Measurements from ENCODE around the gene ZFP42.

ZFP42 gene

DNA sequence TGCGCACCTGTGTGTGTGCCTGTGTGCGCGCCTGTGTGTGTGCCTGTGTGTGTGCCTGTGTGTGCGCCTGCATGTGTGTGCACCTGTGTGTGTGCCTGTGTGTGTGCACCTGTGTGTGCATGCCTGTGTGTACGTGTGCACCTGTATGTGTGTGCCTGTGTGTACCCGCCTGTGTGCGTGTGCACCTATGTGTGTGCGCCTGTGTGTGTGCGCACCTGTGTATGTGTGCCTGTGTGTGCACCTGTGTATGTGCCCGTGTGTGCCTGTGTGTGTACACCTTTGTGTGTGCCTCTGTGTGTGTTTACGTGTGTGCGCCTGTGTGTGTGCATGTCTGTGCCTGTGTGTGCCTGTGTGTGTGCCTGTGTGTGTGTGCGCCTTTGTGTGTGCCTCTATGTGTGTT is 33.5 kb downstream of the ZFP42 start:
- no peaks in the 10 kb centered on the region for H3K36me3 ChIP-seq

DNA sequence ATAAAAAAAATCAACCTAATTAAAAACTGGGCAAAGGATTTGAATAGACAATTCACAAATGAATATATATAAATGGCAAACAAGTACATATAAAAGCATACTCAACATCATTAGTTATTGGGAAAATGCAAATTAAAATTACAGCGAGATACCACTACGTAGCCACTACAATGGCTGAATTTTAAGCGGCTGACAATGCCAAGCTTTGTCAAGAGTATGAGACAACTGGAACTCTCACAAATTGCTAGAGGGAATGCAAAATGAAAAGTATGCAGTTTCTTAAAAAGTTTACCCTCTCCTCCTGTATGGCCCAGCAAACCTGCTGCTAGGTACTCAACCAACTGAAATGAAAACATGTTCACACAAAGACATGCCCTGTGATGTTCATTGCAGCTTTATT is 34.8 kb downstream of the ZFP42 start:
- no peak for DNase-seq
- Histone ChIP-seq H3K9me3 (no peaks in the 10 kb centered on the region), H3K4me1 (no peaks in the 10 kb centered on the region), H3K27me3 (no peaks in the 10 kb centered on the region), H3K4me3 (ENCODE audit: low read depth, low read length) (no peak overlapping the region), H3K36me3 (no peaks in the 10 kb centered on the region)
- TF ChIP-seq, protein P1, sequence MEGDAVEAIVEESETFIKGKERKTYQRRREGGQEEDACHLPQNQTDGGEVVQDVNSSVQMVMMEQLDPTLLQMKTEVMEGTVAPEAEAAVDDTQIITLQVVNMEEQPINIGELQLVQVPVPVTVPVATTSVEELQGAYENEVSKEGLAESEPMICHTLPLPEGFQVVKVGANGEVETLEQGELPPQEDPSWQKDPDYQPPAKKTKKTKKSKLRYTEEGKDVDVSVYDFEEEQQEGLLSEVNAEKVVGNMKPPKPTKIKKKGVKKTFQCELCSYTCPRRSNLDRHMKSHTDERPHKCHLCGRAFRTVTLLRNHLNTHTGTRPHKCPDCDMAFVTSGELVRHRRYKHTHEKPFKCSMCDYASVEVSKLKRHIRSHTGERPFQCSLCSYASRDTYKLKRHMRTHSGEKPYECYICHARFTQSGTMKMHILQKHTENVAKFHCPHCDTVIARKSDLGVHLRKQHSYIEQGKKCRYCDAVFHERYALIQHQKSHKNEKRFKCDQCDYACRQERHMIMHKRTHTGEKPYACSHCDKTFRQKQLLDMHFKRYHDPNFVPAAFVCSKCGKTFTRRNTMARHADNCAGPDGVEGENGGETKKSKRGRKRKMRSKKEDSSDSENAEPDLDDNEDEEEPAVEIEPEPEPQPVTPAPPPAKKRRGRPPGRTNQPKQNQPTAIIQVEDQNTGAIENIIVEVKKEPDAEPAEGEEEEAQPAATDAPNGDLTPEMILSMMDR (IDR thresholded peaks at IDR 0.05; ENCODE audit: low read depth, low read length): no peak

More for the DNA sequence above, 33.5 kb downstream of the ZFP42 start:
- H3K4me1 ChIP-seq: no peaks in the 10 kb centered on the region
- DNase-seq: no peak
- no peaks in the 10 kb centered on the region for H3K27me3 ChIP-seq
- no peak overlapping the region for H3K4me3 ChIP-seq (ENCODE audit: low read depth, low read length)
- TF ChIP-seq, protein P1 (IDR thresholded peaks at IDR 0.05; ENCODE audit: low read depth, low read length): no peak
- H3K9me3 ChIP-seq: no peaks in the 10 kb centered on the region

DNA sequence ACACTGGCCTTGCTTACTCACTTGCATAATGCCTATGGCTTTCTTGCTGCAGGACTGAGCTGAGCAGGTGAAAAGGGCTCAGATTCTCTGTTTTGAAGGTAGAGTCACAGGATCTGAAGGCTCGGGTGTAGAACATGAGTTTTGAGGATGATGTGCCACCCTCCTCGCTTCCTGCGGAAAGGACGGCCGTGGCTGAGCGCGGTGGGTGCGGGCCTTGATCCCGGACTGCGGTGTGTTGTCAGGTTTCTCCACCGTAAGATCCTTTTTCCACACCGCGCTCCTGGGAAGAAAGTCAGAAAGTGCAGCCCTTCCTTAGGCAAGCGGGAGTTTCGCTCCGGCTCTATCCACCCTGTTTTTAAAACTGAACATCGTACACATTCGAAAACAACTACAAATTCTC is 36.2 kb downstream of the ZFP42 start:
- Histone ChIP-seq H3K4me1 (no peaks in the 10 kb centered on the region), H3K4me3 (ENCODE audit: low read depth, low read length) (no peak overlapping the region), H3K36me3 (no peaks in the 10 kb centered on the region), H3K9me3 (no peaks in the 10 kb centered on the region), H3K27me3 (no peaks in the 10 kb centered on the region)
- DNase-seq: no peak
- TF ChIP-seq, protein P1 (IDR thresholded peaks at IDR 0.05; ENCODE audit: low read depth, low read length): no peak

DNA sequence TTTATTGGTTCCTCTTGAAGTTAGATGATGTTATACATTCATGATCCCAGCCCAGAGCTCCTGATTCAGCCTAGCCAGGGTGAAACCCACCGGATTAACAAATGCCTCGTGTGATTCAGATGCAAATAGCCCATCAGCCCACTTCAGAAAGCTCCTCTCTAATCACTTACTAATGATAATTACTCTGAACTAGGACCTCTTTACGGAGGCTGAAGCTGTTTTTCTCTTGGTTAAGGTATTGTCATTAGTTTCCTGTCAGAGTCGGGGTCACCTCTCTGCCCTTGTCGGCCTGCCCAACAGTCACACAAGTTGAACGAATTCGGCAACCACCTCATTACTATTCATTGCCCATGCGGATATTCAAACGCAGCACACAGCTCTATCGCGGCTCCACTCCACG is 36.6 kb downstream of the ZFP42 start:
- Histone ChIP-seq H3K9me3 (no peaks in the 10 kb centered on the region), H3K36me3 (no peaks in the 10 kb centered on the region), H3K4me1 (no peaks in the 10 kb centered on the region), H3K4me3 (ENCODE audit: low read depth, low read length) (no peak overlapping the region), H3K27me3 (no peaks in the 10 kb centered on the region)
- TF ChIP-seq, protein P1 (IDR thresholded peaks at IDR 0.05; ENCODE audit: low read depth, low read length): no peak
- no peak for DNase-seq

DNA sequence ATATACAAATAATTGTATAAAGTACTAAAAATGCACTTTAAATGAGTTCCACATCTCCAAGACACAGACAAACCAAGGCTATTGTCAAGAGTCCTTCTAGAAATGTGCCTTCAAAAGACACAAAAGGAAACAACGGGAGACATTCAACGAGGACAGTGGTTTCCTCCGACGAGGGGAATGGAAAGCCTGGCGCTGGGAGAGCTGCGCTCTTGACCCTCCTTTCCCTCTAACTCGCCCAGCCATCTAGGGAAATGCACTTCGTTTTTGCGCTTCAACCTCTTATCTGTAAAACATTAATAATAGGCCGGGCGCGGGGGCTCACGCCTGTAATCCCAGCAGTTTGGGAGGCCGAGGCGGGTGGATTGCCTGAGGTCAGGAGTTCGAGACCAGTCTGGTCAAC is 37.0 kb downstream of the ZFP42 start:
- Histone ChIP-seq H3K4me1 (no peaks in the 10 kb centered on the region), H3K9me3 (no peaks in the 10 kb centered on the region), H3K4me3 (ENCODE audit: low read depth, low read length) (no peak overlapping the region), H3K36me3 (no peaks in the 10 kb centered on the region), H3K27me3 (no peaks in the 10 kb centered on the region)
- no peak for DNase-seq
- TF ChIP-seq, protein P1 (IDR thresholded peaks at IDR 0.05; ENCODE audit: low read depth, low read length): no peak

DNA sequence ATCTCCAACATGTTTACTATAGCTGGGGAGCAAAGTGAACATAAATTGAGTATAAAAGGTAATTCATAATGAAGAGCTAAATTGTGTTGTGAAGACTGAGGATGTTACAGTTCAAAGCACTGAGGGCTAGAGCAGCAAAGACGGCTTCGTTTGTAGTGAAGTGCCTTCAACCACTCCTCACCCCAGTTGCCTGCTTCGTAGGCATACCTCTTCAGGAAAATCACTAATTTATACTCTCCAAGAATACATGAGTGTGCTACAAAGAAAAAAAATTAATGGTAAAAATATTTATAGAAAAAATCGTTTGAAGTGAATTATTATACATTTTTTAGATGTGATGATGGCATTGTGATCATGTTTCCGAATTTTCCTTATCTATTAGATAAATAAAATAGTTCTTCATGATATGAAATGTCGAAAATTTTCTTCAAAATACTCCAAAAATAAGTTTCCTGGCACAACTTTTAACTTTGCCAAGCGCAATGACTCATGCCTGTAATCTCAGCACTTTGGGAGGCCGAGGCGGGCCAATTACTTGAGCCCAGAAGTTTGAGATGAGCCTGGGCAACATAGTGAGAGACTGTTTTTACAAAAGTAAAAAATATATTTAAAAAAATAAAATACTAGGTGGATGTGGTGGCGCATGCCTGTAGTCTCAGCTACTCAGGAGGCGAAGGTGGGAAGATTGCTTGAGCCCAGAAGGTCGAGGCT is 41.6 kb downstream of the ZFP42 start:
- H3K4me3 ChIP-seq (ENCODE audit: low read depth, low read length): no peak overlapping the region
- H3K9me3 ChIP-seq: no peaks in the 10 kb centered on the region
- H3K27me3 ChIP-seq: no peaks in the 10 kb centered on the region
- no peaks in the 10 kb centered on the region for H3K36me3 ChIP-seq
- no peak for DNase-seq
- no peaks in the 10 kb centered on the region for H3K4me1 ChIP-seq
- TF ChIP-seq, protein P1 (IDR thresholded peaks at IDR 0.05; ENCODE audit: low read depth, low read length): no peak

Measured in BE2C (cell line).